ENCODE data around the gene KCNT2.

The KCNT2 gene

GRCh38 chr1:196593955-196594354, 14.3 kb downstream of the KCNT2 start:
- no peak overlapping the region for H3K4me3 ChIP-seq (ENCODE audit: low read length)
- TF ChIP-seq CTCF (conservative IDR thresholded peaks at IDR 0.05; ENCODE audit: low read depth, low read length), result no peak
- DNase-seq (ENCODE audit: low read depth), result no peak

- DNase-seq (ENCODE audit: low read depth), result no peak
- no peak for TF ChIP-seq CTCF (conservative IDR thresholded peaks at IDR 0.05; ENCODE audit: low read depth, low read length)
- no peak overlapping the region for H3K4me3 ChIP-seq (ENCODE audit: low read length)
These were observed 17.3 kb downstream of the KCNT2 start for GRCh38 chr1:196590959-196591358.

- DNase-seq (ENCODE audit: low read depth), result no peak
- H3K4me3 ChIP-seq (ENCODE audit: low read length), result no peak overlapping the region
- no peak for TF ChIP-seq CTCF (conservative IDR thresholded peaks at IDR 0.05; ENCODE audit: low read depth, low read length)
These were observed 18.1 kb downstream of the KCNT2 start for GRCh38 chr1:196590012-196590708.

- no peak overlapping the region for H3K4me3 ChIP-seq (ENCODE audit: low read length)
- no peak for TF ChIP-seq CTCF (conservative IDR thresholded peaks at IDR 0.05; ENCODE audit: low read depth, low read length)
- no peak for DNase-seq (ENCODE audit: low read depth)
These were observed 23.5 kb downstream of the KCNT2 start for GRCh38 chr1:196584696-196585095.

- H3K4me3 ChIP-seq (ENCODE audit: low read length), result no peak overlapping the region
- DNase-seq (ENCODE audit: low read depth), result no peak
These were observed 30.9 kb downstream of the KCNT2 start for GRCh38 chr1:196577386-196577785.

GRCh38 chr1:196573226-196573625, 35.0 kb downstream of the KCNT2 start:
- TF ChIP-seq CTCF (conservative IDR thresholded peaks at IDR 0.05; ENCODE audit: low read depth, low read length), result no peak
- H3K4me3 ChIP-seq (ENCODE audit: low read length), result no peak overlapping the region
- DNase-seq (ENCODE audit: low read depth), result no peak

More at GRCh38 chr1:196577386-196577785, 30.9 kb downstream of the KCNT2 start:
- no peak for TF ChIP-seq CTCF (conservative IDR thresholded peaks at IDR 0.05; ENCODE audit: low read depth, low read length)

GRCh38 chr1:196567238-196567637, 41.0 kb downstream of the KCNT2 start:
- no peak for TF ChIP-seq CTCF (conservative IDR thresholded peaks at IDR 0.05; ENCODE audit: low read depth, low read length)
- no peak for DNase-seq (ENCODE audit: low read depth)
- H3K4me3 ChIP-seq (ENCODE audit: low read length), result no peak overlapping the region

Data from retinal pigment epithelial cell (primary cell).